ENCODE data around the gene GBP7.
A peak's percentile ranks its signal among the peaks of the same experiment; 100 is the strongest.

The GBP7 gene

GRCh38 chr1:89198491-89199072 lies 22.8 kb upstream of the GBP7 start, which contains the start of gene GBP4:
TSS of gene GBP4 (minus strand) at chr1:89198942. CDS start at chr1:89198834, 108 bp downstream.
- Histone ChIP-seq H3F3A (ENCODE audit: insufficient read depth, low read length) (peaks cover 9% of the 10 kb centered on the region), H3K9me2 (replicated peaks; ENCODE audit: insufficient read depth, low read length) (no peaks in the 10 kb centered on the region), H3K4me2 (ENCODE audit: low read depth, low read length) (peak within 1 kb of the TSS; percentile 93), H3K27ac (ENCODE audit: low read length) (peak within 1 kb of the TSS; percentile 17; the same call in 1 of the 2 replicates), H3K9ac (ENCODE audit: low read length) (peak within 1 kb of the TSS; percentile 2; the same call in 1 of the 2 replicates), H3K9me3 (replicated peaks; ENCODE audit: insufficient read depth, low read length) (no peaks in the 10 kb centered on the region), H4K20me1 (ENCODE audit: insufficient read depth, low read length) (no peaks in the 10 kb centered on the region), H3K36me3 (replicated peaks; ENCODE audit: insufficient read depth, low read length) (no peaks in the 10 kb centered on the region), H3K4me3 (ENCODE audit: low read length) (peak within 1 kb of the TSS; percentile 58), H2AFZ (ENCODE audit: low read length) (peak within 1 kb of the TSS; percentile 42), H3K79me2 (ENCODE audit: low read length) (no peaks in the 10 kb centered on the region), H3K27me3 (replicated peaks; ENCODE audit: insufficient read depth, low read length) (no peaks in the 10 kb centered on the region), H3K4me1 (ENCODE audit: low read length) (peaks cover 16% of the 10 kb centered on the region)
- TF ChIP-seq EZH2 (optimal IDR thresholded peaks at IDR 0.05; ENCODE audit: low read depth, low read length) (no peak), EZH2phosphoT487 (IDR thresholded peaks at IDR 0.05; ENCODE audit: low read length) (no peak), CTCF (IDR thresholded peaks at IDR 0.05; ENCODE audit: low read length) (no peak)
- DNase-seq = peak; percentile 70

- H3K27ac ChIP-seq (ENCODE audit: low read length) = no peak overlapping the region
- H4K20me1 ChIP-seq (ENCODE audit: insufficient read depth, low read length) = no peaks in the 10 kb centered on the region
- no peaks in the 10 kb centered on the region for H3K9me3 ChIP-seq (replicated peaks; ENCODE audit: insufficient read depth, low read length)
- no peaks in the 10 kb centered on the region for H3K9me2 ChIP-seq (replicated peaks; ENCODE audit: insufficient read depth, low read length)
- TF ChIP-seq EZH2phosphoT487 (IDR thresholded peaks at IDR 0.05; ENCODE audit: low read length) (no peak), EZH2 (optimal IDR thresholded peaks at IDR 0.05; ENCODE audit: low read depth, low read length) (no peak), CTCF (IDR thresholded peaks at IDR 0.05; ENCODE audit: low read length) (no peak)
- no peaks in the 10 kb centered on the region for H3K27me3 ChIP-seq (replicated peaks; ENCODE audit: insufficient read depth, low read length)
- no peak overlapping the region; the same call in 1 of the 2 replicates for H3K4me3 ChIP-seq (ENCODE audit: low read length)
- H3K36me3 ChIP-seq (replicated peaks; ENCODE audit: insufficient read depth, low read length) = no peaks in the 10 kb centered on the region
- no peak overlapping the region for H2AFZ ChIP-seq (ENCODE audit: low read length)
- peaks cover 16% of the 10 kb centered on the region for H3K4me1 ChIP-seq (ENCODE audit: low read length)
- peak overlapping the region; percentile 93; the same call in 1 of the 2 replicates for H3K4me2 ChIP-seq (ENCODE audit: low read depth, low read length)
- no peaks in the 10 kb centered on the region for H3K79me2 ChIP-seq (ENCODE audit: low read length)
- H3K9ac ChIP-seq (ENCODE audit: low read length) = no peak overlapping the region
- DNase-seq = no peak
- peaks cover 9% of the 10 kb centered on the region for H3F3A ChIP-seq (ENCODE audit: insufficient read depth, low read length)
Observed at GRCh38 chr1:89198081-89198480, 22.3 kb upstream of the GBP7 start.

- Histone ChIP-seq H3K4me1 (ENCODE audit: low read length) (peaks cover 4% of the 10 kb centered on the region), H3K9me3 (replicated peaks; ENCODE audit: insufficient read depth, low read length) (no peaks in the 10 kb centered on the region), H3K27me3 (replicated peaks; ENCODE audit: insufficient read depth, low read length) (no peaks in the 10 kb centered on the region), H3K4me3 (ENCODE audit: low read length) (no peak overlapping the region), H3K36me3 (replicated peaks; ENCODE audit: insufficient read depth, low read length) (no peaks in the 10 kb centered on the region), H3K27ac (ENCODE audit: low read length) (no peak overlapping the region), H3K79me2 (ENCODE audit: low read length) (no peaks in the 10 kb centered on the region), H3F3A (ENCODE audit: insufficient read depth, low read length) (peaks cover 9% of the 10 kb centered on the region), H3K9ac (ENCODE audit: low read length) (no peak overlapping the region), H4K20me1 (ENCODE audit: insufficient read depth, low read length) (no peaks in the 10 kb centered on the region), H3K4me2 (ENCODE audit: low read depth, low read length) (no peak overlapping the region), H2AFZ (ENCODE audit: low read length) (no peak overlapping the region), H3K9me2 (replicated peaks; ENCODE audit: insufficient read depth, low read length) (no peaks in the 10 kb centered on the region)
- DNase-seq = no peak
- TF ChIP-seq EZH2phosphoT487 (IDR thresholded peaks at IDR 0.05; ENCODE audit: low read length) (no peak), CTCF (IDR thresholded peaks at IDR 0.05; ENCODE audit: low read length) (no peak), EZH2 (optimal IDR thresholded peaks at IDR 0.05; ENCODE audit: low read depth, low read length) (no peak)
Observed at GRCh38 chr1:89195476-89195875, 19.7 kb upstream of the GBP7 start.
